GM21619 (cell line): Measurements from ENCODE around the gene PIP5KL1.

Source experiments
- ATAC-seq: cut with Tn5 transposase; IDR thresholded peaks from one replicate; pipeline ENCODE4 v1.9.1; 2021; ENCODE audit not compliant: unreplicated experiment

The PIP5KL1 gene

DNA sequence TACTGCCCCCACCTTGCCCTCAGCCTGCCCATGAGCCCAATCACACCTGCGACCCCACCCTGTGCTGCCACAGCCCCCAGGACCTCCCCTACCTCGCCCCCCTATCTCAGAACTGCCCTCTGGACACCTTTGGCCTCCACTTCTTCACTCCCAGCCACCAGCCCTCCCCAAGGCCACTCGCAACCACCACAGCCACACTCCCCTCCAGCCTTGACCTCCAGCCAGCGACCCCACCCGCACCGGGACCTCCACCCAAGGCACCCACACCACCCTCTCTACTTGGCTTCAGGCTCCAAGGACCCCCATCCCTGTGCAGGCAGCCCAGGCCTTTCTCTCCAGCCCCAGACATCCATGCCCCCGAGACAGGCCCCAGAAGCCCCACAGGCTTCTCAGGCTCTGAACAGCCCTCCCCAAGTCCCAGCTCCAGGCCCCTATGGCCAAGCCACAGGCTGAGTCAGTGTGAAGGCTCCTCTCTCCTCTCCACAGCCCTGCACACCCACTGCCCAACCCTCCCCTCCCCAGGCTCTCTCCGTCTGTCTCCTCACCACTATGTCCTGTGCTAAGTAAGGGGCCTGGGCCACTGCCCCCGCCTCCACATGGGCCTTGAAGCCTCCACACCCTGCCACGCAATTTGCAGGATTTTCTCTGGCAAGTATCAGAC is 55.1 kb downstream of the PIP5KL1 start:
- no peak for ATAC-seq

DNA sequence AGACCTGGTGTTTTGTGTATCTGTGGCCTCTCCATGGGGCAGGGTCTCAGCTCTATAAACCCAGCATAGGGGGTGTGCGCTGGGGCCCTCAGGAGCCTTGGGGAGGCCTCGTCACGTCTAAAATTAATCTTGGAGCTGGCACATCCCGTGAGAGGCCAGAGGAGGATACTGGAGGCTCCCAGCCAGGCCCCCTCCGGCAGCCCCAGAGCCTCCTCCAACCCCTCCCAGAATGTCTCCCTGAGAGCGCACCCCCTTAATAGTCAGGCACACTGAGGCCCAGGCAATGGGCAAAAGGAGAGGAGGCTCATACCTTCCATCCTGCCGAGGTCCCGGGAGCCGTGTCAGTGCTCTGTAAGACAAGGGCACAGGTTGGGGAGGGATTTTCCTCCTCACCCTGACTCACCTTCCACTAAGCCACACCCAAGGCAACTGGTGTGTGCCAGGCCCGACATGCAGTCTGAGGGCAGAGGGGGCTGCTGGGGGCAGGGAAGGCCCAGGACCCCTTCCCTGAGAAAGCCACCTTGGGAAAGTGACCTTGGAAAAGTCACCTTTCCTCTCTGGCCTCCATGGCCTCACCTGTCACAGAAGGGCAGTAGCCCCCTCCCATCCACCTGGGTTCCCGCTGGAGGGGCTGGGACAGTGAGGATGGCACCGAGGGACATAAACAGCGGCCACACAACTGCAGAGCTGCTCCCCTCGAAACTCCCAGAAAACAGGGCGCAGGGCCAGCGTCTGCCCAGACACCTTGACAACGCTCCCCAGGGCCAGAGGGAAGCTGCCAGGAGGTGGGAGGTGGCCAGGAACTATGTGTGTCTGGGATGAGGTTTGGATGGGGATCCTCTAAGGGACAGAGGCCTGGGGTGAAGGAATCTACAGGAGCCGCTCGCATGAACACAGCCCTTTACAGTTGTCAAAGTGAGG is 56.0 kb downstream of the PIP5KL1 start:
- ATAC-seq = no peak

GRCh38 chr9:127873886-127874285 is 56.7 kb downstream of the PIP5KL1 start:
- no peak for ATAC-seq

- ATAC-seq = no peak
Measured at GRCh38 chr9:127873223-127873691, 57.3 kb downstream of the PIP5KL1 start.

DNA sequence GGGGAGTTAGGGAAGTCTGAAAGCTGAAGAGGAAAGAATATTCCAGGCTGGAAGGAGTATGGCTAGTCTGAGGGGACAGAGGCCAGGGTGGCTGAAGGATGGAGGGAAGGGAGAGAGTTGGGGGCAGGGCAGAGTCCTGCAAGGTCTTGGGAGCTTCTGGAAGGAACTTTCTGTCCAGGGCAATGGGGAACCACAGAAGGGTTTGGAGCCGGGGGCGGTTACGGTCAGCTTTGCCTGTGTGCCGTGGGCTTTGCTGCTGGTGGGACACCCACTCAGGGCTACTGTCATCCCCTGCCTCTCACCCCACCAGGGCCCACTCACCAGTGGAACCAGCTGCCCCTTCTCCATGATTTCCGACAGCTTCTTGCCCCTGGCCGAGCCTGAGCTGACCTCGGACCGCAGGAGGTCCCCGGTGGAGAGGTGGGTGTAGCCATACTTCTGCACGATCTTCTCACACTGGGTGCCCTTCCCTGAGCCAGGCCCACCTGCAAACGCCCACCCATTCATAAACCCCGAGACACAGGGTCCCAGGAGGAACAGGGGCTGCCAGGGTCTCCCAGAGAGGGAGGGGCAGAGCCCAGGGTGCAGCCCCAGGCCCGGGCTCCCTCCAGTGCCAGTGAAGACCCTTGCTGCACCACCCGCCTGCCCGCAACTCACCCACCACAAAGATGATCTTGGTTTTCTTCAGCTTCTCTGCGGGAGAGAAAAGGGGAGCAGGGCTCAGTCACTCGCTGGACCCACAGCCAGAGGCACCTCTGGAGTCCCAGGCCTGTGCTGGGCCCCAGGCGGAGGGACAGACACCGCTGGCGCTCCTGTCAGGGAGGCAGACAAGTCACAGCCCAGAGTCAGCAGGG is 58.0 kb downstream of the PIP5KL1 start:
- ATAC-seq = no peak

DNA sequence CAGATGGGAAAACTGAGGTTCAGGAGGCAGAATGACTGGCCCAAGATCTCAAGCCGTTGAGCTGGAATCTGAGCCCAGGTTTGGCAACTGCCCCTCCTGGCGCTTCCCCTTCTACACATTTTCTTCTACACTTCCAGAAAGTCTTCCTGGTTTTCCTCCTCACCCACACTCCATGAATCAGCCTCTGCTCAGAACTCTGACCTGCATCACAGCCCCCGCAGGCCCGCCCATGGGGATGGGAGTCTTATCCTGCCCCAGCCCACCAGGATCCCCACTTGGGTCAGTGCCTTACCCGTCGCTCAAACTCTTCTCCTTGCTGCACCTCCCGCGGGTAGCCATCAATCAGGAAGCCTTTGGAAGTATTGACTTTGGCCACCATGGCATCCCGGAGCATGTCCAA is 59.0 kb downstream of the PIP5KL1 start:
- ATAC-seq = no peak

GRCh38 chr9:127870887-127871286 is 59.7 kb downstream of the PIP5KL1 start:
- no peak for ATAC-seq
